LoVo (cell line): ENCODE results near the gene JADE2.

Source experiments
- DNase-seq: peaks from one replicate; pipeline ENCODE4 v3.0.0-alpha.2; 2016; ENCODE audit warnings: low spot score

JADE2 gene

GRCh38 chr5:134530301-134531077 lies 5.0 kb downstream of the JADE2 start:
- DNase-seq = no peak

GRCh38 chr5:134533115-134533815 lies 7.8 kb downstream of the JADE2 start:
- no peak for DNase-seq

- no peak for DNase-seq
Observed at GRCh38 chr5:134534058-134534725, 8.7 kb downstream of the JADE2 start.

- no peak for DNase-seq
Observed at GRCh38 chr5:134534726-134535110, 9.2 kb downstream of the JADE2 start.

GRCh38 chr5:134536876-134537275 lies 11.4 kb downstream of the JADE2 start:
- DNase-seq = no peak

- DNase-seq = no peak
Observed at GRCh38 chr5:134537297-134537696, 11.8 kb downstream of the JADE2 start.

- no peak for DNase-seq
Observed at GRCh38 chr5:134538296-134538695, 12.8 kb downstream of the JADE2 start.

- no peak for DNase-seq
Observed at GRCh38 chr5:134539732-134540131, 14.3 kb downstream of the JADE2 start.

GRCh38 chr5:134540747-134541733 lies 15.6 kb downstream of the JADE2 start:
- DNase-seq = no peak

- DNase-seq = no peak
Observed at GRCh38 chr5:134541736-134542376, 16.4 kb downstream of the JADE2 start.

GRCh38 chr5:134543820-134544614 lies 18.5 kb downstream of the JADE2 start:
- no peak for DNase-seq

- DNase-seq = no peak
Observed at GRCh38 chr5:134545070-134545868, 19.8 kb downstream of the JADE2 start.

GRCh38 chr5:134547066-134547465 lies 21.6 kb downstream of the JADE2 start:
- DNase-seq = no peak

- no peak for DNase-seq
Observed at GRCh38 chr5:134547579-134547978, 22.1 kb downstream of the JADE2 start.

- no peak for DNase-seq
Observed at GRCh38 chr5:134547999-134548658, 22.7 kb downstream of the JADE2 start.

- no peak for DNase-seq
Observed at GRCh38 chr5:134549714-134550113, 24.2 kb downstream of the JADE2 start.

GRCh38 chr5:134550271-134551214 lies 25.1 kb downstream of the JADE2 start:
- no peak for DNase-seq

GRCh38 chr5:134551901-134552300 lies 26.4 kb downstream of the JADE2 start:
- no peak for DNase-seq
